GM18519 (cell line): ENCODE results near the gene SACS.
"Not testable (repeated sequence)": the region's sequence is repeated elsewhere in the genome, so short reads cannot be mapped to it uniquely, and the experiment has no call there.

ENCODE experiments used
- ATAC-seq: cut with Tn5 transposase; IDR thresholded peaks from one replicate; pipeline ENCODE4 v1.9.1; 2021; ENCODE audit warnings: mild to moderate bottlenecking, moderate library complexity; ENCODE audit not compliant: unreplicated experiment, low FRiP score

Gene SACS

GRCh38 chr13:23455401-23456185 is 22.1 kb upstream of the SACS start:
- ATAC-seq = no peak

GRCh38 chr13:23453132-23453531 is 19.6 kb upstream of the SACS start:
- no peak for ATAC-seq

- ATAC-seq = no peak
Observed at GRCh38 chr13:23450340-23451046, 17.0 kb upstream of the SACS start.

GRCh38 chr13:23449398-23450162 is 16.1 kb upstream of the SACS start:
- no peak for ATAC-seq

- ATAC-seq = no peak
Observed at GRCh38 chr13:23447927-23448326, 14.4 kb upstream of the SACS start.

GRCh38 chr13:23445794-23446193 is 12.3 kb upstream of the SACS start:
- ATAC-seq = no peak

- no peak for ATAC-seq
Observed at GRCh38 chr13:23443878-23444277, 10.4 kb upstream of the SACS start.

GRCh38 chr13:23443110-23443509 is 9.6 kb upstream of the SACS start:
- no peak for ATAC-seq

- no peak for ATAC-seq
Observed at GRCh38 chr13:23440821-23441618, 7.5 kb upstream of the SACS start.

GRCh38 chr13:23440324-23440723 is 6.8 kb upstream of the SACS start:
- ATAC-seq = not testable (repeated sequence)

GRCh38 chr13:23437916-23438315 is 4.4 kb upstream of the SACS start:
- ATAC-seq = no peak

- ATAC-seq = no peak
Observed at GRCh38 chr13:23436680-23437079, 3.2 kb upstream of the SACS start.

GRCh38 chr13:23434491-23434890 is 989 bp upstream of the SACS start:
- ATAC-seq = no peak

- no peak for ATAC-seq
Observed at GRCh38 chr13:23432626-23433025, 876 bp downstream of the SACS start.

- ATAC-seq = no peak
Observed at GRCh38 chr13:23430664-23431063, 2.8 kb downstream of the SACS start.

- no peak for ATAC-seq
Observed at GRCh38 chr13:23427881-23428528, 5.5 kb downstream of the SACS start.

- ATAC-seq = no peak
Observed at GRCh38 chr13:23427342-23427843, 6.1 kb downstream of the SACS start.

GRCh38 chr13:23421596-23421995 is 11.9 kb downstream of the SACS start:
- no peak for ATAC-seq

- ATAC-seq = no peak
Observed at GRCh38 chr13:23418776-23419683, 14.5 kb downstream of the SACS start.
